ENCODE data around the gene SLC16A2. TPM values are rescaled to one million over a fixed set of nuclear protein-coding genes. Genes with fewer than 3 reads are reported as not detected.

SLC16A2 gene
- total and polyA plus RNA-seq, 10 of the 15 experiments (the other 5 are each of a cell fraction or from before 2014, with no cell fraction given) = 0.08 to 0.13 TPM; not detected in 8

- peak; percentile 80 to 91 (median 85) for TF ChIP-seq CTCF (IDR thresholded peaks at IDR 0.05 in 2 of 3, conservative IDR thresholded peaks at IDR 0.05 in 1 of 3; ENCODE audit: control insufficient read depth in 2 of 3, extremely low read depth in 1 of 3, insufficient read depth in 1 of 3, low read depth in 3 of 3, low read length in 3 of 3)
Observed at GRCh38 chrX:74382613-74383012, 38.7 kb upstream of the SLC16A2 start (continued).

- Histone ChIP-seq H3K27me3 (replicated peaks in 1 of 2; ENCODE audit: control insufficient read depth in 2 of 2, insufficient read depth in 2 of 2, low read length in 1 of 2) (no peaks in the 10 kb centered on the region), H3K4me3 (no peak overlapping the region), H2AFZ (ENCODE audit: control insufficient read depth, low read depth, low read length) (no peak overlapping the region), H3K4me2 (ENCODE audit: control insufficient read depth, insufficient read depth) (no peak overlapping the region), H3K9me3 (replicated peaks; ENCODE audit: control insufficient read depth, insufficient read depth, low read length) (no peaks in the 10 kb centered on the region), H3K36me3 (ENCODE audit: control insufficient read depth in 2 of 2, insufficient read depth in 2 of 2, low read length in 1 of 2) (no peaks in the 10 kb centered on the region), H3K27ac (ENCODE audit: control insufficient read depth, insufficient read depth) (no peak overlapping the region), H3K79me2 (ENCODE audit: control insufficient read depth, insufficient read depth, low read length) (no peaks in the 10 kb centered on the region), H4K20me1 (ENCODE audit: control insufficient read depth, insufficient read depth) (no peaks in the 10 kb centered on the region), H3K9ac (ENCODE audit: control insufficient read depth, insufficient read depth, low read length) (no peak overlapping the region), H3K4me1 (ENCODE audit: control insufficient read depth, insufficient read depth, low read length) (no peaks in the 10 kb centered on the region)
- ChIA-PET CTCF (interaction anchor here (0.8 to 2.6 kb wide), 6 partner anchors 9 to 168 kb away, joined by 3 to 10 read pairs (median 6); no protein-coding TSS in a partner anchor), RAD21 (ENCODE audit: unreplicated experiment) (interaction anchor here (0.9 kb wide), 1 partner anchor 151 kb away, joined by 3 read pairs; no protein-coding TSS in a partner anchor), POLR2A (no interaction called here), SMC1A (ENCODE audit: uncharacterized antibody, unreplicated experiment) (no interaction called here)
- FAIRE-seq (no peak), DNase-seq (ENCODE audit: low read depth, low spot score) (no peak), ATAC-seq (peak; percentile 90)
- 0% methylated on average over 2 of the region's 2 CpGs for WGBS (ENCODE audit: insufficient coverage, insufficient replicate concordance, low lambda C conversion rate, missing lambda C conversion rate)
- no peak for TF ChIP-seq SIX5 (IDR thresholded peaks at IDR 0.05; ENCODE audit: low read depth, low read length, severe bottlenecking)
- peak; percentile 67 for TF ChIP-seq RAD21 (IDR thresholded peaks at IDR 0.05; ENCODE audit: insufficient read depth, low read depth, low read length)
- peak; percentile 35 to 57 (median 35); a peak in 5 of 6 replicates for TF ChIP-seq CTCF (IDR thresholded peaks at IDR 0.05 in 2 of 3, conservative IDR thresholded peaks at IDR 0.05 in 1 of 3; ENCODE audit: control insufficient read depth in 2 of 3, extremely low read depth in 1 of 3, insufficient read depth in 1 of 3, low read depth in 3 of 3, low read length in 3 of 3)
- TF ChIP-seq ATF7 (IDR thresholded peaks at IDR 0.05; ENCODE audit: low read depth) = no peak
- TF ChIP-seq SMC3 (IDR thresholded peaks at IDR 0.05; ENCODE audit: borderline replicate concordance, low read length) = peak; percentile 57; the same call in 1 of the 2 replicates
- TF ChIP-seq YY1 (IDR thresholded peaks at IDR 0.05; ENCODE audit: low read depth, low read length) = 0 out of 2 replicates have a peak, but pooled peaks have one; percentile 7
- no peak for TF ChIP-seq NR2C2 (IDR thresholded peaks at IDR 0.05; ENCODE audit: borderline replicate concordance, control insufficient read depth, insufficient read length, low read depth)
- no peak for TF ChIP-seq NR2C1 (IDR thresholded peaks at IDR 0.05)
- no peak for TF ChIP-seq NR2F1 (conservative IDR thresholded peaks at IDR 0.05)
- in situ Hi-C loops (cut with MboI) = loop anchor here (5.0 kb wide), 1 partner anchor 164 kb away; no protein-coding TSS in a partner anchor
- no TSS peak for BruUV-seq (replicated peaks)
- intact Hi-C loops (cut with micrococcal nuclease; ENCODE audit: unreplicated experiment) = loop anchor here (1.0 kb wide), 1 partner anchor 167 kb away; no protein-coding TSS in a partner anchor
Observed at GRCh38 chrX:74383611-74384010, 37.7 kb upstream of the SLC16A2 start.
